K562 (cell line): ENCODE results near the gene PRPF8. TPM values are rescaled to one million over a fixed set of nuclear protein-coding genes. Genes with fewer than 3 reads are reported as not detected.

Experiments
- ATF1 ChIP-seq, 2 experiments: fragments of 450-650 bp in 1 of 2; IDR thresholded peaks; 2 replicates each; pipeline ENCODE4 v1.6.1; 2016; ENCODE audit warnings: missing compliant biosample characterization in 1 of 2, missing genetic modification characterization in 1 of 2
- BMI1 ChIP-seq: fragments of 150-350 bp; IDR thresholded peaks from 2 replicates; pipeline ENCODE4 v1.6.1; 2014; ENCODE audit warnings: low read length
- CTBP1 ChIP-seq: fragments of 450-650 bp; IDR thresholded peaks from 2 replicates; pipeline ENCODE4 v1.6.1; 2016; ENCODE audit warnings: borderline replicate concordance
- DPF2 ChIP-seq: fragments of 450-650 bp; IDR thresholded peaks from 2 replicates; pipeline ENCODE4 v1.6.1; 2016
- EP300 ChIP-seq: IDR thresholded peaks from 2 replicates; pipeline ENCODE4 v1.6.1; 2012; ENCODE audit warnings: low read length, improper control_type of control experiment
- EP400 ChIP-seq: fragments of 450-650 bp; IDR thresholded peaks from 2 replicates; pipeline ENCODE4 v1.6.1; 2017; ENCODE audit warnings: antibody characterized with exemption, mild to moderate bottlenecking, moderate library complexity
- ETV1 ChIP-seq: fragments of 450-650 bp; conservative IDR thresholded peaks from 2 replicates; pipeline ENCODE4 v1.6.1; 2016; ENCODE audit warnings: missing genetic modification characterization, control low read depth, low read depth, missing compliant biosample characterization
- JUND ChIP-seq, 2 experiments: IDR thresholded peaks; 2 replicates in 1 of 2; 3 replicates in 1 of 2; pipeline ENCODE4 v1.6.1; 2011; ENCODE audit warnings: borderline replicate concordance in 2 of 2, low read depth in 2 of 2, low read length in 2 of 2, improper control_type of control experiment in 1 of 2, missing biosample characterization in 1 of 2, missing genetic modification characterization in 1 of 2, missing genetic modification reagents in 1 of 2
- MTA1 ChIP-seq: fragments of 450-650 bp; IDR thresholded peaks from 2 replicates; pipeline ENCODE4 v1.6.1; 2017; ENCODE audit warnings: borderline replicate concordance
- NEUROD1 ChIP-seq: fragments of 150-350 bp; IDR thresholded peaks from 2 replicates; pipeline ENCODE4 v1.6.1; 2014; ENCODE audit warnings: borderline replicate concordance, low read length, low read depth; ENCODE audit not compliant: partially characterized antibody
- RAD21 ChIP-seq, 2 experiments: fragments of 250-450 bp in 1 of 2; fragments of 450-650 bp in 1 of 2; sonication (Bioruptor Pico) in 1 of 2; formaldehyde crosslinking in 1 of 2; IDR thresholded peaks in 1 of 2; conservative IDR thresholded peaks in 1 of 2; 2 replicates each; pipeline versions ENCODE4 v1.4.0 to v1.8.0; 2020 to 2022; ENCODE audit warnings: mild to moderate bottlenecking in 2 of 2, moderate library complexity in 1 of 2
- RCOR1 ChIP-seq, 2 experiments: IDR thresholded peaks; 2 replicates each; pipeline ENCODE4 v1.6.1; 2012; ENCODE audit warnings: low read depth in 2 of 2, low read length in 2 of 2, borderline replicate concordance in 1 of 2, improper control_type of control experiment in 1 of 2
- SMC3 ChIP-seq: conservative IDR thresholded peaks from 2 replicates; pipeline ENCODE4 v1.6.1; 2011; ENCODE audit warnings: low read depth, low read length, improper control_type of control experiment; ENCODE audit not compliant: insufficient read depth
- SRF ChIP-seq, 2 experiments: fragments of 250-450, 450-650 bp in 1 of 2; sonication (Bioruptor Pico) in 1 of 2; sonication (generic) in 1 of 2; formaldehyde crosslinking; IDR thresholded peaks; 2 replicates each; pipeline versions ENCODE4 v1.5.0 to v1.5.1; 2020 to 2022; ENCODE audit warnings: mild to moderate bottlenecking in 1 of 2, missing genetic modification reagents in 1 of 2
- TFAM ChIP-seq: fragments of 250-450 bp; sonication (Bioruptor Pico); conservative IDR thresholded peaks from 2 replicates; pipeline ENCODE4 v1.5.0; 2021; ENCODE audit warnings: mild to moderate bottlenecking, moderate library complexity
- ZC3H11A ChIP-seq: IDR thresholded peaks from 2 replicates; pipeline ENCODE4 v1.6.1; 2012; ENCODE audit warnings: low read depth, low read length, improper control_type of control experiment
- ZNF133 ChIP-seq: fragments of 250-450 bp; sonication (Bioruptor Pico); IDR thresholded peaks from 2 replicates; pipeline ENCODE4 v1.4.0; 2020; ENCODE audit warnings: mild to moderate bottlenecking
- ZNF354B ChIP-seq: fragments of 250-450 bp; sonication (Bioruptor Pico); IDR thresholded peaks from 2 replicates; pipeline ENCODE4 v1.4.0; 2020
- polyA plus RNA-seq, 8 experiments: library from polyadenylated mRNA; depleted of rRNA in 4 of 8; stranded (reverse) in 5 of 8; unstranded in 3 of 8; fragments of >200 nt; fragmentation: Nextera tagmentation in 2 of 8; fragmentation: Illumina TruSeq in 1 of 8; extraction: Ambion mirVana in 2 of 8; extraction: Trizol in 1 of 8; gene quantifications; 2 replicates each; pipeline versions ENCODE4 v1.2.1 to v1.2.3, GENCODE V29; 2011 to 2014; ENCODE audit warnings: inconsistent platforms in 1 of 8, missing spikeins in 1 of 8
- total RNA-seq, 7 experiments: library from RNA; depleted of rRNA in 6 of 7; stranded (reverse); fragments of >200 nt in 6 of 7; fragmentation: Illumina TruSeq in 2 of 7; extraction: Trizol in 2 of 7; gene quantifications; 2 replicates each; pipeline versions ENCODE4 v1.2.1 to v1.2.3, GENCODE V29; 2011 to 2021; ENCODE audit warnings: low replicate concordance in 1 of 7
- TF ChIP-seq, protein P1 (sequence below), 2 experiments: fragments of 450-650 bp; conservative IDR thresholded peaks; 2 replicates each; pipeline ENCODE4 v1.6.1; 2017; ENCODE audit warnings: mild to moderate bottlenecking in 2 of 2, moderate library complexity in 2 of 2
- TF ChIP-seq, protein P2 (sequence below): fragments of 450-650 bp; IDR thresholded peaks from 2 replicates; pipeline ENCODE4 v1.6.1; 2014; ENCODE audit warnings: low read depth, mild to moderate bottlenecking, moderate library complexity, borderline replicate concordance
- TF ChIP-seq, protein P3 (sequence below), 3 experiments: IDR thresholded peaks in 2 of 3; conservative IDR thresholded peaks in 1 of 3; 2 replicates each; pipeline ENCODE4 v1.5.1; 2011 to 2012; ENCODE audit warnings: low read length in 3 of 3, mild to moderate bottlenecking in 3 of 3, control low read depth in 2 of 3, improper control_type of control experiment in 1 of 3, inconsistent platforms in 1 of 3, low read depth in 1 of 3, mixed read lengths in 1 of 3, moderate library complexity in 1 of 3; ENCODE audit not compliant: insufficient read depth in 2 of 3

PRPF8 gene
- total and polyA plus RNA-seq, 9 of the 15 experiments (the other 6 are each of a cell fraction or from before 2014, with no cell fraction given): 64.3 to 294 (median 85.9) TPM

DNA sequence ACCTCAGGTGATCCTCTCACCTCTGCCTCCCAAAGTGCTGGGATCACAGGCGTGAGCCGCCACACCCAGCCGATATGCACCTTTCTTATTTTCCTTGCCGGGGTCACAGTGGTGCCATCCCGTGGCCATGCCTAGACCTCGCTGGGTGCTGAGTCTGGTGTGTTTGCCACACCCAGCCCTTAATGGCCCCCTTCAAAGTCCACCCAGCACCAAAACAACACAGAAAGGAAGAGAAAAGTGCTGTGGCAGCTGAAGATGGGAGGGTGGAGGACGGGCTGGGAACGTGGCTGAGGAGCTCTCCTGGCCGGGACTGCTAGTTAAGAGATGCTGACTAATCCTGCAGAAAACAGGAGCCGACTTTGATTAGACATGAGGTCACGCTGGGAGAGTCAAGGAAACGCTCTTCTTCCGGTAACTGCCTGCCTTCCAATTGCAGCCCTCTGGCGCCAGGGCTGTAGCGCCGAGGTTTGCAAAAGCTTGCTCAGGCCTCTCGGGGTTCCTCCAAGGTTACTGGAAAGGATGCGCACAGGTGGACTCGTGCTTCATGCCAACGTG, 67.0 kb downstream of the PRPF8 start (continued):
- TF ChIP-seq RAD21 (CRISPR knock-in tag; conservative IDR thresholded peaks at IDR 0.05 in 1 of 2, IDR thresholded peaks at IDR 0.05 in 1 of 2) (0 out of 4 replicates have a peak, but pooled peaks of 1 of the 2 experiments have one; percentile 9), ZC3H11A (no peak), TFAM (CRISPR knock-in tag) (no peak), SMC3 (0 out of 2 replicates have a peak, but pooled peaks have one; percentile 3), DPF2 (0 out of 2 replicates have a peak, but pooled peaks have one; percentile 65), RCOR1 (IDR thresholded peaks at IDR 0.05; ENCODE audit: borderline replicate concordance in 1 of 2, low read depth in 2 of 2, low read length in 2 of 2) (peak in 1 of 2 experiments; percentile 86; a peak in 2 of 4 replicates), EP300 (peak; percentile 68; the same call in 1 of the 2 replicates), ETV1 (peak; percentile 72), BMI1 (no peak), SRF (CRISPR knock-in tag; IDR thresholded peaks at IDR 0.05) (no peak), NEUROD1 (no peak), CTBP1 (peak; percentile 81), EP400 (peak; percentile 65; the same call in 1 of the 2 replicates), MTA1 (no peak), ZNF133 (CRISPR knock-in tag) (no peak), ATF1 (CRISPR knock-in tag; IDR thresholded peaks at IDR 0.05) (no peak), ATF1 (tag; IDR thresholded peaks at IDR 0.05) (peak; percentile 46), ZNF354B (CRISPR knock-in tag) (no peak), JUND (IDR thresholded peaks at IDR 0.05; ENCODE audit: borderline replicate concordance, low read depth, low read length) (peak; percentile 77; the same call in 1 of the 2 replicates), JUND (tag; IDR thresholded peaks at IDR 0.05; ENCODE audit: borderline replicate concordance, low read depth, low read length) (peak; percentile 45; the same call in 1 of the 3 replicates)
- TF ChIP-seq, protein P1, sequence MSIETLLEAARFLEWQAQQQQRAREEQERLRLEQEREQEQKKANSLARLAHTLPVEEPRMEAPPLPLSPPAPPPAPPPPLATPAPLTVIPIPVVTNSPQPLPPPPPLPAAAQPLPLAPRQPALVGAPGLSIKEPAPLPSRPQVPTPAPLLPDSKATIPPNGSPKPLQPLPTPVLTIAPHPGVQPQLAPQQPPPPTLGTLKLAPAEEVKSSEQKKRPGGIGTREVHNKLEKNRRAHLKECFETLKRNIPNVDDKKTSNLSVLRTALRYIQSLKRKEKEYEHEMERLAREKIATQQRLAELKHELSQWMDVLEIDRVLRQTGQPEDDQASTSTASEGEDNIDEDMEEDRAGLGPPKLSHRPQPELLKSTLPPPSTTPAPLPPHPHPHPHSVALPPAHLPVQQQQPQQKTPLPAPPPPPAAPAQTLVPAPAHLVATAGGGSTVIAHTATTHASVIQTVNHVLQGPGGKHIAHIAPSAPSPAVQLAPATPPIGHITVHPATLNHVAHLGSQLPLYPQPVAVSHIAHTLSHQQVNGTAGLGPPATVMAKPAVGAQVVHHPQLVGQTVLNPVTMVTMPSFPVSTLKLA (conservative IDR thresholded peaks at IDR 0.05): peak in 1 of 2 experiments; percentile 73; a peak in 3 of 4 replicates
- TF ChIP-seq, protein P2, sequence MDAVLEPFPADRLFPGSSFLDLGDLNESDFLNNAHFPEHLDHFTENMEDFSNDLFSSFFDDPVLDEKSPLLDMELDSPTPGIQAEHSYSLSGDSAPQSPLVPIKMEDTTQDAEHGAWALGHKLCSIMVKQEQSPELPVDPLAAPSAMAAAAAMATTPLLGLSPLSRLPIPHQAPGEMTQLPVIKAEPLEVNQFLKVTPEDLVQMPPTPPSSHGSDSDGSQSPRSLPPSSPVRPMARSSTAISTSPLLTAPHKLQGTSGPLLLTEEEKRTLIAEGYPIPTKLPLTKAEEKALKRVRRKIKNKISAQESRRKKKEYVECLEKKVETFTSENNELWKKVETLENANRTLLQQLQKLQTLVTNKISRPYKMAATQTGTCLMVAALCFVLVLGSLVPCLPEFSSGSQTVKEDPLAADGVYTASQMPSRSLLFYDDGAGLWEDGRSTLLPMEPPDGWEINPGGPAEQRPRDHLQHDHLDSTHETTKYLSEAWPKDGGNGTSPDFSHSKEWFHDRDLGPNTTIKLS: peak; percentile 37; the same call in 1 of the 2 replicates
- TF ChIP-seq, protein P3, sequence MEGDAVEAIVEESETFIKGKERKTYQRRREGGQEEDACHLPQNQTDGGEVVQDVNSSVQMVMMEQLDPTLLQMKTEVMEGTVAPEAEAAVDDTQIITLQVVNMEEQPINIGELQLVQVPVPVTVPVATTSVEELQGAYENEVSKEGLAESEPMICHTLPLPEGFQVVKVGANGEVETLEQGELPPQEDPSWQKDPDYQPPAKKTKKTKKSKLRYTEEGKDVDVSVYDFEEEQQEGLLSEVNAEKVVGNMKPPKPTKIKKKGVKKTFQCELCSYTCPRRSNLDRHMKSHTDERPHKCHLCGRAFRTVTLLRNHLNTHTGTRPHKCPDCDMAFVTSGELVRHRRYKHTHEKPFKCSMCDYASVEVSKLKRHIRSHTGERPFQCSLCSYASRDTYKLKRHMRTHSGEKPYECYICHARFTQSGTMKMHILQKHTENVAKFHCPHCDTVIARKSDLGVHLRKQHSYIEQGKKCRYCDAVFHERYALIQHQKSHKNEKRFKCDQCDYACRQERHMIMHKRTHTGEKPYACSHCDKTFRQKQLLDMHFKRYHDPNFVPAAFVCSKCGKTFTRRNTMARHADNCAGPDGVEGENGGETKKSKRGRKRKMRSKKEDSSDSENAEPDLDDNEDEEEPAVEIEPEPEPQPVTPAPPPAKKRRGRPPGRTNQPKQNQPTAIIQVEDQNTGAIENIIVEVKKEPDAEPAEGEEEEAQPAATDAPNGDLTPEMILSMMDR (IDR thresholded peaks at IDR 0.05 in 2 of 3, conservative IDR thresholded peaks at IDR 0.05 in 1 of 3; ENCODE audit: insufficient read depth in 2 of 3, low read depth in 1 of 3, low read length in 3 of 3): peak in 1 of 3 experiments; percentile 3; a peak in 3 of 6 replicates
